ENCODE data around the gene LSR. TPM values are rescaled to one million over a fixed set of nuclear protein-coding genes. Genes with fewer than 3 reads are reported as not detected.

Gene LSR
- total RNA-seq, 2 experiments from 2014 or later, result 13.2 to 13.3 TPM

GRCh38 chr19:35299523-35300338 is 50.9 kb downstream of the LSR start:
- no peak for DNase-seq
- Mint-ChIP-seq H3K9me3 (no peaks in the 10 kb centered on the region), H3K27ac (no peak overlapping the region), H3K4me1 (peaks cover 8% of the 10 kb centered on the region), H3K27me3 (no peaks in the 10 kb centered on the region), H3K4me3 (no peak overlapping the region), H3K36me3 (ENCODE audit: low read depth) (no peaks in the 10 kb centered on the region)
- ChIA-PET POLR2A (no interaction called here), CTCF (no interaction called here)

- Mint-ChIP-seq H3K27ac (no peak overlapping the region), H3K4me1 (peaks cover 8% of the 10 kb centered on the region), H3K36me3 (ENCODE audit: low read depth) (no peaks in the 10 kb centered on the region), H3K27me3 (no peaks in the 10 kb centered on the region), H3K9me3 (no peaks in the 10 kb centered on the region), H3K4me3 (no peak overlapping the region)
- DNase-seq, result no peak
- ChIA-PET POLR2A (no interaction called here), CTCF (no interaction called here)
Observed at GRCh38 chr19:35300339-35300649, 51.5 kb downstream of the LSR start.

GRCh38 chr19:35301961-35302360 is 53.2 kb downstream of the LSR start:
- no peaks in the 10 kb centered on the region for H3K36me3 Mint-ChIP-seq (ENCODE audit: low read depth)
- CTCF ChIA-PET, result interaction anchor here (0.6 kb wide), 1 partner anchor 212 kb away, joined by 3 read pairs; no protein-coding TSS in a partner anchor
- H3K27me3 Mint-ChIP-seq, result no peaks in the 10 kb centered on the region
- H3K9me3 Mint-ChIP-seq, result no peaks in the 10 kb centered on the region
- no peak overlapping the region for H3K27ac Mint-ChIP-seq
- no peak for DNase-seq
- no peak overlapping the region for H3K4me3 Mint-ChIP-seq
- POLR2A ChIA-PET, result interaction anchor here (1.0 kb wide), 1 partner anchor 21 kb away, joined by 3 read pairs; no protein-coding TSS in a partner anchor
- H3K4me1 Mint-ChIP-seq, result no peaks in the 10 kb centered on the region

- Mint-ChIP-seq H3K27ac (no peak overlapping the region), H3K4me1 (no peaks in the 10 kb centered on the region), H3K9me3 (no peaks in the 10 kb centered on the region), H3K4me3 (no peak overlapping the region), H3K27me3 (no peaks in the 10 kb centered on the region), H3K36me3 (ENCODE audit: low read depth) (no peaks in the 10 kb centered on the region)
- DNase-seq, result no peak
- CTCF ChIA-PET, result no interaction called here
- POLR2A ChIA-PET, result interaction anchor here (1.0 kb wide), 1 partner anchor 21 kb away, joined by 3 read pairs; no protein-coding TSS in a partner anchor
Observed at GRCh38 chr19:35302446-35302845, 53.6 kb downstream of the LSR start.

GRCh38 chr19:35303357-35303915 is 54.6 kb downstream of the LSR start:
- DNase-seq, result no peak
- POLR2A ChIA-PET, result no interaction called here
- H3K27me3 Mint-ChIP-seq, result no peaks in the 10 kb centered on the region
- no peak overlapping the region for H3K27ac Mint-ChIP-seq
- no peak overlapping the region for H3K4me3 Mint-ChIP-seq
- no peaks in the 10 kb centered on the region for H3K4me1 Mint-ChIP-seq
- CTCF ChIA-PET, result no interaction called here
- H3K9me3 Mint-ChIP-seq, result no peaks in the 10 kb centered on the region
- no peaks in the 10 kb centered on the region for H3K36me3 Mint-ChIP-seq (ENCODE audit: low read depth)

GRCh38 chr19:35304036-35304435 is 55.2 kb downstream of the LSR start:
- ChIA-PET POLR2A (no interaction called here), CTCF (no interaction called here)
- H3K9me3 Mint-ChIP-seq, result no peaks in the 10 kb centered on the region
- H3K27ac Mint-ChIP-seq, result no peak overlapping the region
- H3K27me3 Mint-ChIP-seq, result no peaks in the 10 kb centered on the region
- DNase-seq, result no peak
- no peak overlapping the region for H3K4me3 Mint-ChIP-seq
- no peaks in the 10 kb centered on the region for H3K36me3 Mint-ChIP-seq (ENCODE audit: low read depth)
- no peaks in the 10 kb centered on the region for H3K4me1 Mint-ChIP-seq

GRCh38 chr19:35305181-35305580 is 56.4 kb downstream of the LSR start:
- ChIA-PET CTCF (no interaction called here), POLR2A (no interaction called here)
- Mint-ChIP-seq H3K4me3 (no peak overlapping the region), H3K36me3 (ENCODE audit: low read depth) (no peaks in the 10 kb centered on the region), H3K4me1 (no peaks in the 10 kb centered on the region), H3K9me3 (no peaks in the 10 kb centered on the region), H3K27ac (no peak overlapping the region), H3K27me3 (no peaks in the 10 kb centered on the region)
- DNase-seq, result no peak

GRCh38 chr19:35306473-35307246 is 57.9 kb downstream of the LSR start:
- Mint-ChIP-seq H3K4me1 (no peaks in the 10 kb centered on the region), H3K36me3 (ENCODE audit: low read depth) (no peaks in the 10 kb centered on the region), H3K9me3 (no peaks in the 10 kb centered on the region), H3K4me3 (no peak overlapping the region), H3K27ac (no peak overlapping the region), H3K27me3 (no peaks in the 10 kb centered on the region)
- ChIA-PET POLR2A (no interaction called here), CTCF (no interaction called here)
- no peak for DNase-seq

GRCh38 chr19:35307931-35308330 is 59.1 kb downstream of the LSR start:
- POLR2A ChIA-PET, result no interaction called here
- no peak for DNase-seq
- Mint-ChIP-seq H3K27ac (no peak overlapping the region), H3K27me3 (no peaks in the 10 kb centered on the region), H3K4me1 (no peaks in the 10 kb centered on the region), H3K4me3 (no peak overlapping the region), H3K9me3 (no peaks in the 10 kb centered on the region), H3K36me3 (ENCODE audit: low read depth) (no peaks in the 10 kb centered on the region)
- CTCF ChIA-PET, result no interaction called here

GRCh38 chr19:35308910-35309309 is 60.1 kb downstream of the LSR start:
- DNase-seq, result no peak
- Mint-ChIP-seq H3K9me3 (no peaks in the 10 kb centered on the region), H3K27ac (no peak overlapping the region), H3K4me1 (no peaks in the 10 kb centered on the region), H3K36me3 (ENCODE audit: low read depth) (no peaks in the 10 kb centered on the region), H3K27me3 (no peaks in the 10 kb centered on the region), H3K4me3 (no peak overlapping the region)
- POLR2A ChIA-PET, result no interaction called here
- CTCF ChIA-PET, result no interaction called here

GRCh38 chr19:35309481-35310279 is 60.9 kb downstream of the LSR start:
- CTCF ChIA-PET, result no interaction called here

GRCh38 chr19:35310331-35310730 is 61.5 kb downstream of the LSR start:
- H3K27me3 Mint-ChIP-seq, result peaks cover 5% of the 10 kb centered on the region
- H3K27ac Mint-ChIP-seq, result no peak overlapping the region
- no peak overlapping the region for H3K4me3 Mint-ChIP-seq
- H3K4me1 Mint-ChIP-seq, result no peaks in the 10 kb centered on the region
- ChIA-PET POLR2A (no interaction called here), CTCF (no interaction called here)
- no peak for DNase-seq
- H3K9me3 Mint-ChIP-seq, result no peaks in the 10 kb centered on the region
- no peaks in the 10 kb centered on the region for H3K36me3 Mint-ChIP-seq (ENCODE audit: low read depth)

More at GRCh38 chr19:35309481-35310279, 60.9 kb downstream of the LSR start:
- Mint-ChIP-seq H3K9me3 (no peaks in the 10 kb centered on the region), H3K27me3 (peaks cover 3% of the 10 kb centered on the region), H3K36me3 (ENCODE audit: low read depth) (no peaks in the 10 kb centered on the region), H3K4me1 (no peaks in the 10 kb centered on the region), H3K4me3 (no peak overlapping the region), H3K27ac (no peak overlapping the region)
- POLR2A ChIA-PET, result no interaction called here
- no peak for DNase-seq

- Mint-ChIP-seq H3K36me3 (ENCODE audit: low read depth) (no peaks in the 10 kb centered on the region), H3K9me3 (no peaks in the 10 kb centered on the region), H3K4me1 (no peaks in the 10 kb centered on the region), H3K27ac (no peak overlapping the region), H3K4me3 (no peak overlapping the region), H3K27me3 (peaks cover 5% of the 10 kb centered on the region)
- ChIA-PET POLR2A (no interaction called here), CTCF (no interaction called here)
- DNase-seq, result no peak
Observed at GRCh38 chr19:35310811-35311465, 62.1 kb downstream of the LSR start.

All from activated CD4-positive, alpha-beta memory T cell treated with anti-CD3 and anti-CD28 coated beads, Interleukin-2, amount 10 ng/mL, durations not matched to agents 7 days and 5 days (primary cell).